ENCODE data around the gene MFAP4. TPM values are rescaled to one million over a fixed set of nuclear protein-coding genes. Genes with fewer than 3 reads are reported as not detected.
A peak's percentile ranks its signal among the peaks of the same experiment; 100 is the strongest.

The MFAP4 gene
- total RNA-seq, 4 donors from 2014 or later: 30.6 to 131 (median 53.4) TPM

GRCh38 chr17:19348806-19349205 lies 38.2 kb downstream of the MFAP4 start:
- 95% methylated on average over 9 of the region's 9 CpGs for whole genome bisulfite sequencing, 2 donors
- no peaks in the 10 kb centered on the region for H3K9me3 ChIP-seq
- no peaks in the 10 kb centered on the region for H3K27me3 ChIP-seq
- TF ChIP-seq EP300 (IDR thresholded peaks at IDR 0.05) (no peak), POLR2A (IDR thresholded peaks at IDR 0.05) (no peak), CTCF (IDR thresholded peaks at IDR 0.05) (no peak)
- H3K4me3 ChIP-seq: no peak overlapping the region
- H3K27ac ChIP-seq: no peak overlapping the region
- DNase-seq (ENCODE audit: low spot score in 2 of 2): no peak
- H3K4me1 ChIP-seq: peaks cover 0 to 32% (median 17%) of the 10 kb centered on the region in 4 donors
- peaks cover 0 to 3% (median 0%) of the 10 kb centered on the region in 3 donors for H3K36me3 ChIP-seq

GRCh38 chr17:19348081-19348650 lies 38.8 kb downstream of the MFAP4 start:
- DNase-seq (ENCODE audit: low spot score in 2 of 2): no peak
- H3K4me1 ChIP-seq: peaks cover 0 to 37% (median 19%) of the 10 kb centered on the region in 4 donors
- H3K27me3 ChIP-seq: no peaks in the 10 kb centered on the region
- H3K9me3 ChIP-seq: no peaks in the 10 kb centered on the region
- peaks cover 0 to 3% (median 0%) of the 10 kb centered on the region in 3 donors for H3K36me3 ChIP-seq
- TF ChIP-seq EP300 (IDR thresholded peaks at IDR 0.05): no peak
- TF ChIP-seq POLR2A (IDR thresholded peaks at IDR 0.05): no peak
- TF ChIP-seq CTCF (IDR thresholded peaks at IDR 0.05): no peak
- peak overlapping the region in 2 of 4 donors; percentile 65 to 88 for H3K27ac ChIP-seq
- H3K4me3 ChIP-seq: no peak overlapping the region
- 82 to 84% methylated on average over 9 of the region's 9 CpGs for WGBS, 2 donors

- Histone ChIP-seq H3K27me3 (no peaks in the 10 kb centered on the region), H3K4me3 (no peak overlapping the region), H3K36me3 (peaks cover 0 to 3% (median 0%) of the 10 kb centered on the region in 3 donors), H3K27ac (peak overlapping the region; percentile 28 to 88 (median 74)), H3K4me1 (peaks cover 0 to 43% (median 21%) of the 10 kb centered on the region in 4 donors), H3K9me3 (no peaks in the 10 kb centered on the region)
- TF ChIP-seq EP300 (IDR thresholded peaks at IDR 0.05): no peak
- no peak for TF ChIP-seq CTCF (IDR thresholded peaks at IDR 0.05)
- TF ChIP-seq POLR2A (IDR thresholded peaks at IDR 0.05): no peak
- WGBS, 2 donors: 83 to 88% methylated on average over 11 to 13 of the region's 13 CpGs
- no peak for DNase-seq (ENCODE audit: low spot score in 2 of 2)
Measured at GRCh38 chr17:19347323-19348080, 39.5 kb downstream of the MFAP4 start.

DNA sequence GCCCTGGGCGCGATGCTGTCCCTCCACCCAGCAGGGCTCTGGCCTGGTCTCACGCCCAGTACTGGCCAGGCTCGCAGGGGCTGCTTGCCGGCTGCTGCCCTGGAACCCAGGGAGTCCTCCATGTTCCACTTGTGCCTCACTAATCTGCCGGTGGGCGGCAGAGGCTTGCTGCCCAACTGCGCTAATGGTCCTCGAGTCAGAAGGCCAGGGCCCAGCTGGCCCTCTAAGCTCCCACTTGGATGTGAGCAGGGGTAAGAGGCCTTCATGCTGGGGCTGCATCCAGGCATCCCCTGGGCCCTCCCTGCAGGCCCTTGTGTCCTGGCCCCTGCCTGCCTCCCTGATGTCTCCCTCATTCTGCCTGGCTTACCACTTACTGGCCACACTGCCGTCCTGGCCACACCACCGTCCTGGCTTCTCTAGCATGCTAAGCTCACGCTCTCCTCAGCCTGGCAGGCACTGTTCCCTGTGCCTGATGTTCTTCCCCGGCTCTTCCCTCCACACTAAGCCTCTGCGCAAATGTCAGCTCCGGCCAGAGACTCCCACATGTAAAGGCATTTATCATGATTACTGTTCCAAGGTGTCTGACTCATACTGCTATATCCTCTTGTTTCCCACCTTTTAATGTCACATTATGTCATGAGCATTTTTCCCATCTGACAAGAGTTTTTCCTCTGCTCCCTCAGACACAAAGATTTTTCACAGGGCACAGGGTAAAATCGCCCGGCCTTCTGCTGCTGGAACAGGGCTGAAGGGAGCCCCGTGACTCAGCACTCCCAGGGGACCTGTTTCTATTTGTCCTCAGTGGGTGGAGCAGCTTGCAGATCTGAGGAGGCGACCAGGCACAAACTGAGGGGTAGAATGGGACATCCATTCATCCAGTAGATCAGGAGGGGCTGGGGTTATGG lies 40.4 kb downstream of the MFAP4 start:
- no peaks in the 10 kb centered on the region for H3K9me3 ChIP-seq
- peaks cover 0 to 52% (median 25%) of the 10 kb centered on the region in 4 donors for H3K4me1 ChIP-seq
- peak overlapping the region; percentile 52 to 88 (median 74) for H3K27ac ChIP-seq
- peaks cover 0 to 3% (median 0%) of the 10 kb centered on the region in 3 donors for H3K36me3 ChIP-seq
- TF ChIP-seq POLR2A (IDR thresholded peaks at IDR 0.05) (no peak), EP300 (IDR thresholded peaks at IDR 0.05) (peak in 1 of 2 donors; percentile 36)
- no peaks in the 10 kb centered on the region for H3K27me3 ChIP-seq
- WGBS, 2 donors: 43 to 54% methylated on average over 10 to 19 of the region's 19 CpGs
- no peak overlapping the region for H3K4me3 ChIP-seq
- peak; percentile 76 to 80 for DNase-seq (ENCODE audit: low spot score in 2 of 2)
